ENCODE measurements around the gene SLC35F5. TPM values are rescaled to one million over a fixed set of nuclear protein-coding genes. Genes with fewer than 3 reads are reported as not detected.
A peak's percentile ranks its signal among the peaks of the same experiment; 100 is the strongest.

SLC35F5 gene
- total RNA-seq, 2 donors from 2014 or later = 38.7 to 54.3 TPM

DNA sequence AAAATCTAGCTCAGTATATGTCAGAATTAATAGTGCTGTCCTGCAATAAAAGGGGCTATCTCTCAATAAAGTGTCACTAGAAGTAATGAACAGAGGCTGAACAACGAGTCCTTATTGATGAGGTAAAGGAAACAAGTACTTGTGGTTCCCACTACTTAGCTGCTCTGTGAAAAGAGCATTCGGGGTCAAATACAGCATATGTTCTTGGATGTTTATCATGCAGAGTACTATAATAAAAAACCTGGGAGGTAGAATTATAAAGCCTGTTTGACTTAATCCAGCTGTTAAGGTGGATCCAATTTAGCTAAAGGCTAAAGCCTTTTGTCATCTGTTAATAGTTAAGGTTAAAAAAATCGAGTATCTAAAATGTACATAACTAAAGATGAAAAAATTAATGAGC lies 32.4 kb downstream of the SLC35F5 start:
- H3K27me3 ChIP-seq = no peaks in the 10 kb centered on the region

DNA sequence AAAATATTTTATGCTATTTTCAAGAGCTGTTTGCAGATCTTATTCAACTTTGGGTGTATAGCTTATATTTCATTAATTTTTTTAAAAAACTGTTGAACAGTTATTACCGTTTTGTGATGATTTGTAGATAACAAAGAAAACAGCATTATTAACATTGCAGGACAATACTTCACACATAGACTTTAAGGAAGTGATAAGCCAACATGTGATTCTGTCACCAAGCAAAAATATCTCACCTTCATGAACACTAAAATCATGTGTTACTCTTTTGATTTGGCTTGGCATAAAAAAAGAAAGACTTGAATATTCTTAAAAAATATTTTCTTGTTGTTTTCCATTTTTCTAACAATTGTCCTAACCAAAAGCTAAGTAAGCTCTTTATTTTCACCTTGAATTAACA lies 33.0 kb downstream of the SLC35F5 start:
- no peaks in the 10 kb centered on the region for H3K27me3 ChIP-seq
- no peak overlapping the region for H3K27ac ChIP-seq
- H3K36me3 ChIP-seq = peaks cover 49% of the 10 kb centered on the region

More for the DNA sequence above, 32.4 kb downstream of the SLC35F5 start:
- TF ChIP-seq, protein P1, sequence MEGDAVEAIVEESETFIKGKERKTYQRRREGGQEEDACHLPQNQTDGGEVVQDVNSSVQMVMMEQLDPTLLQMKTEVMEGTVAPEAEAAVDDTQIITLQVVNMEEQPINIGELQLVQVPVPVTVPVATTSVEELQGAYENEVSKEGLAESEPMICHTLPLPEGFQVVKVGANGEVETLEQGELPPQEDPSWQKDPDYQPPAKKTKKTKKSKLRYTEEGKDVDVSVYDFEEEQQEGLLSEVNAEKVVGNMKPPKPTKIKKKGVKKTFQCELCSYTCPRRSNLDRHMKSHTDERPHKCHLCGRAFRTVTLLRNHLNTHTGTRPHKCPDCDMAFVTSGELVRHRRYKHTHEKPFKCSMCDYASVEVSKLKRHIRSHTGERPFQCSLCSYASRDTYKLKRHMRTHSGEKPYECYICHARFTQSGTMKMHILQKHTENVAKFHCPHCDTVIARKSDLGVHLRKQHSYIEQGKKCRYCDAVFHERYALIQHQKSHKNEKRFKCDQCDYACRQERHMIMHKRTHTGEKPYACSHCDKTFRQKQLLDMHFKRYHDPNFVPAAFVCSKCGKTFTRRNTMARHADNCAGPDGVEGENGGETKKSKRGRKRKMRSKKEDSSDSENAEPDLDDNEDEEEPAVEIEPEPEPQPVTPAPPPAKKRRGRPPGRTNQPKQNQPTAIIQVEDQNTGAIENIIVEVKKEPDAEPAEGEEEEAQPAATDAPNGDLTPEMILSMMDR (IDR thresholded peaks at IDR 0.05) = no peak
- DNase-seq (ENCODE audit: low spot score) = no peak
- H3K4me3 ChIP-seq = no peak overlapping the region
- no peaks in the 10 kb centered on the region for H3K9me3 ChIP-seq
- H3K27ac ChIP-seq = no peak overlapping the region
- no peaks in the 10 kb centered on the region for H3K4me1 ChIP-seq
- H3K36me3 ChIP-seq = peaks cover 54% of the 10 kb centered on the region

DNA sequence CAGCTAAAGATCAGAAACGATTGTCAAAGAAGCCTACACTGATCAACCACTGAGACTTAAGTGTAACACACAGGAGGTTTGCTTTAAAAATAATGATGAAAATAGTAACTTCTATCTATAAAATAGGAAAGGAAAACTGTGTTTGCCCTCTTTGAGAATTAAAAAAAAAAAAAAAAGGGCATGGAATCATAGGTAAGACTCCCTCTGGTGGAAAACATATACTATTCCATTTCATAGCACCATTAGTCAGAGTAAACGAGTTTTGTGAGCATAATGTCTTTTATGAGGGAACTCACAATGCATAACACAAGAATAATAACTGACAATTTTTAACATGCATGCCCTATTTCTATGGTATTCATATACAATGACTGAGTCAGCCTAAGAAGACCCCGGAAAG lies 36.3 kb downstream of the SLC35F5 start:
- Histone ChIP-seq H3K9me3 (no peaks in the 10 kb centered on the region), H3K36me3 (peaks cover 56% of the 10 kb centered on the region)
- TF ChIP-seq, protein P1 (IDR thresholded peaks at IDR 0.05) = peak in 1 of 2 donors; percentile 56

More for the DNA sequence above, 33.0 kb downstream of the SLC35F5 start:
- no peaks in the 10 kb centered on the region for H3K9me3 ChIP-seq
- no peak overlapping the region for H3K4me3 ChIP-seq
- no peaks in the 10 kb centered on the region for H3K4me1 ChIP-seq
- DNase-seq (ENCODE audit: low spot score) = no peak
- TF ChIP-seq, protein P1 (IDR thresholded peaks at IDR 0.05) = no peak

DNA sequence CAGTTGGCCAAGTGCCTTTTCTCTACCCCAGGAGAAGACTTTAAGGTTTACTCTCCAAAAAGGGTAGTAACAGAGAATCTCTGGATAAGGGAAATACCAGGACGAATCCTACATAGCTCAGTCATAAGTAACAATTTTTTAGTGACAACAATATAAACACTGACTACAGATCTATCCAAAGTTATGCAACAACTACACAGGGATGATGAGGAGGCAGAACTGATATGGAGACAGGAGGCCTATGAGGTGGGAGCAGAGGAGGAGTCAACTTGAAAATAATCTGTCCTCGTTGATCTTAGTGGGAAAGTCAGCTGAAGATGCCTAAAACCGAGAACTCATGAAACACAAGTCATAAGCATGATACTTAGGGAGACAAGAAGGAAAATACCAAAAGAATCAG lies 40.2 kb downstream of the SLC35F5 start:
- H3K27ac ChIP-seq = no peak overlapping the region
- H3K4me3 ChIP-seq = no peak overlapping the region
- no peaks in the 10 kb centered on the region for H3K27me3 ChIP-seq
- no peaks in the 10 kb centered on the region for H3K9me3 ChIP-seq
- H3K36me3 ChIP-seq = peaks cover 42% of the 10 kb centered on the region
- H3K4me1 ChIP-seq = no peaks in the 10 kb centered on the region
- no peak for DNase-seq (ENCODE audit: low spot score)
- TF ChIP-seq, protein P1 (IDR thresholded peaks at IDR 0.05) = no peak

More for the DNA sequence above, 36.3 kb downstream of the SLC35F5 start:
- Histone ChIP-seq H3K4me3 (no peak overlapping the region), H3K4me1 (no peaks in the 10 kb centered on the region), H3K27me3 (no peaks in the 10 kb centered on the region), H3K27ac (no peak overlapping the region)
- DNase-seq (ENCODE audit: low spot score) = no peak

DNA sequence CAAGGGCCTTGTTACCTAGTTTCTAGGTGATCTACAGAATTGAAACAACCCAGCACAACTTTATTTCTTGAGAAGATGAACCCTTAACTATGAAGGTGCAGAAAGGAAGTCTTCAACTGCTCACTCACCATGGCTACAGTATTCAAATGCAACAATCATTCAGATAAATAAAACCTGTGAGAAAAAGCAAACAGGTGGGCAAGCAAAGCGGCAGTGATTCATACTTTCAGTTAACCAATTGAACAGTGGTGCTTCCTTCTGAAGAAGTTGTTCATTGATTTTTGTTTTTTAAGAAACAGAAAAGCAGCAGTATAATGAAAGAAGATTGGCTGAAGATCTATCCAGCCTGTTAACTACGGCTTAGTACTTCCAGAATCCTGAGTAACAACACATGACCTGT lies 43.5 kb downstream of the SLC35F5 start:
- Histone ChIP-seq H3K4me1 (no peaks in the 10 kb centered on the region), H3K27ac (no peak overlapping the region), H3K4me3 (no peak overlapping the region), H3K9me3 (no peaks in the 10 kb centered on the region), H3K27me3 (no peaks in the 10 kb centered on the region), H3K36me3 (peaks cover 31% of the 10 kb centered on the region)
- TF ChIP-seq, protein P1 (IDR thresholded peaks at IDR 0.05) = no peak
- DNase-seq (ENCODE audit: low spot score) = no peak

DNA sequence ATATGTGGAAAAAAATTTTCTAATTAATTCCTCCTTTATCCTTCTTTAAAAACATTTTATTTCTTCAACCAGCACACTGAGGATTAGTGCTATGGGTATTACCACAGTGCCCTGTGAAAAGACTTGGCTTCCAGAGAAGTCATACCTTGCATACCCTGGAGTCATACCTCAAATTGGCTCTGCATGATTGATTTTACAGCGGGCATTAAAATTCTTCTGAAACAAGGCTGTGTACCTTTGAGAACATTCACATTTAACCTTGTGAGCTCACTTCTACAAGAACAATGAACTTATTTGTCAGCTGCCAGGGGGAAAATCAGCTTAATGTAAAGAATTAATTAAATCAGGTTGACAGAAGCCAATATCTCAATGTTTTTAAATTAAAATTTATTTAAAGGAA lies 44.6 kb downstream of the SLC35F5 start:
- H3K4me3 ChIP-seq = no peak overlapping the region
- H3K4me1 ChIP-seq = no peaks in the 10 kb centered on the region
- peaks cover 20% of the 10 kb centered on the region for H3K36me3 ChIP-seq
- TF ChIP-seq, protein P1 (IDR thresholded peaks at IDR 0.05) = no peak
- no peaks in the 10 kb centered on the region for H3K9me3 ChIP-seq
- no peak overlapping the region for H3K27ac ChIP-seq
- DNase-seq (ENCODE audit: low spot score) = no peak
- H3K27me3 ChIP-seq = no peaks in the 10 kb centered on the region
